Spleen (tissue), 7 donors: ENCODE measurements around the gene TMEM150C.
"Not testable (repeated sequence)": the region's sequence is repeated elsewhere in the genome, so short reads cannot be mapped to it uniquely, and the experiment has no call there.

Experiments
- POLR2AphosphoS5 ChIP-seq, 3 donors: sonication (generic); formaldehyde crosslinking; IDR thresholded peaks; one replicate each; pipeline ENCODE4 v1.5.1; 2017; ENCODE audit warnings: antibody characterized with exemption in 3 of 3
- TF ChIP-seq, protein P1 (sequence below), 11 experiments: fragments of 200-600 bp in 7 of 11; fragments of 450-650 bp in 4 of 11; sonication (generic) in 4 of 11; IDR thresholded peaks in 8 of 11; conservative IDR thresholded peaks in 3 of 11; 1 replicate in 7 of 11; 2 replicates in 4 of 11; pipeline versions ENCODE4 v1.4.0 to v1.8.0; 2016 to 2021; ENCODE audit warnings: antibody characterized with exemption in 11 of 11, inconsistent platforms in 4 of 11, mild to moderate bottlenecking in 1 of 11
- donor health status: DM: no; HTN: no; CAD: no; lungs with moderate emphysema.
- donor health status: DM: no; HTN: no; CAD: no.
- donor health status: DM: no; HTN: no; CAD: no.

DNA sequence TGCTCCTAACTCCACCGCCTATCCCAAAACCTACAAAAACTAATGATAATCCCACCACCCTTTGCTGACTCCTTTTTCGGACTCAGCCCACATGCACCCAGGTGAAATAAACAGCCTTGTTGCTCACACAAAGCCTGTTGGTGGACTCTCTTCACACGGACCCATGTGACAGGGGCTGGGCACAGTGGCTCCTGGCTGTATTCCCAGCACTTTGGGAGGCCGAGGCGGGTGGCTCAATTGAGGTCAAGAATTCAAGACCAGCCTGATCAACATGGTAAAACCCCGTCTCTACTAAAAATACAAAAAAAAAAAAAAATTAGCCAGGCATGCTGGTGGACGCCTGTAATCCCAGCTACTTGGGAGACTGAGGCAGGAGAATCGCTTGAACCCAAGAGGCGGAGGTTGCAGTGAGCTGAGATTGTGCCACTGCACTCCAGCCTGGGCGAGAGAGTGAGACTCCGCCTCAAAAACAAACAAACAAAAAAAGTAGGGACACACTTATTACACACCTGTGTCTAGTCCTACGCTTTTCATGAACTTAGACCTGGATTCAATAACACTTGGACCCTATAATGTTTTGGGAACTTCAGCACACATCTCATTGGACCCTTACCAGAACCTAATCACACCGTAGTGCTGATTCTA, 2.6 kb downstream of the TMEM150C start:
- TF ChIP-seq, protein P1, sequence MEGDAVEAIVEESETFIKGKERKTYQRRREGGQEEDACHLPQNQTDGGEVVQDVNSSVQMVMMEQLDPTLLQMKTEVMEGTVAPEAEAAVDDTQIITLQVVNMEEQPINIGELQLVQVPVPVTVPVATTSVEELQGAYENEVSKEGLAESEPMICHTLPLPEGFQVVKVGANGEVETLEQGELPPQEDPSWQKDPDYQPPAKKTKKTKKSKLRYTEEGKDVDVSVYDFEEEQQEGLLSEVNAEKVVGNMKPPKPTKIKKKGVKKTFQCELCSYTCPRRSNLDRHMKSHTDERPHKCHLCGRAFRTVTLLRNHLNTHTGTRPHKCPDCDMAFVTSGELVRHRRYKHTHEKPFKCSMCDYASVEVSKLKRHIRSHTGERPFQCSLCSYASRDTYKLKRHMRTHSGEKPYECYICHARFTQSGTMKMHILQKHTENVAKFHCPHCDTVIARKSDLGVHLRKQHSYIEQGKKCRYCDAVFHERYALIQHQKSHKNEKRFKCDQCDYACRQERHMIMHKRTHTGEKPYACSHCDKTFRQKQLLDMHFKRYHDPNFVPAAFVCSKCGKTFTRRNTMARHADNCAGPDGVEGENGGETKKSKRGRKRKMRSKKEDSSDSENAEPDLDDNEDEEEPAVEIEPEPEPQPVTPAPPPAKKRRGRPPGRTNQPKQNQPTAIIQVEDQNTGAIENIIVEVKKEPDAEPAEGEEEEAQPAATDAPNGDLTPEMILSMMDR (IDR thresholded peaks at IDR 0.05 in 8 of 11, conservative IDR thresholded peaks at IDR 0.05 in 3 of 11), result not testable (repeated sequence)
- not testable (repeated sequence) for TF ChIP-seq POLR2AphosphoS5 (IDR thresholded peaks at IDR 0.05)
